ENCODE data around the gene PLXNB1. TPM values are rescaled to one million over a fixed set of nuclear protein-coding genes. Genes with fewer than 3 reads are reported as not detected.

Gene PLXNB1
- total RNA-seq, 1 experiment from 2014 or later, result 4.0 TPM

- H3K36me3 ChIP-seq, result no peaks in the 10 kb centered on the region
- no peak overlapping the region for H3K27ac ChIP-seq
- no peaks in the 10 kb centered on the region for H3K4me1 ChIP-seq (replicated peaks)
- DNase-seq (ENCODE audit: low read depth in 1 of 2, low spot score in 2 of 2), result no peak
- H3K27me3 ChIP-seq (replicated peaks), result no peaks in the 10 kb centered on the region
- H3K4me3 ChIP-seq, result no peak overlapping the region
- H3K9me3 ChIP-seq (replicated peaks), result no peaks in the 10 kb centered on the region
Observed at GRCh38 chr3:48414376-48415250, 15.3 kb downstream of the PLXNB1 start.

GRCh38 chr3:48413611-48414010 lies 16.3 kb downstream of the PLXNB1 start:
- Histone ChIP-seq H3K27ac (no peak overlapping the region), H3K27me3 (replicated peaks) (no peaks in the 10 kb centered on the region), H3K36me3 (no peaks in the 10 kb centered on the region)

DNA sequence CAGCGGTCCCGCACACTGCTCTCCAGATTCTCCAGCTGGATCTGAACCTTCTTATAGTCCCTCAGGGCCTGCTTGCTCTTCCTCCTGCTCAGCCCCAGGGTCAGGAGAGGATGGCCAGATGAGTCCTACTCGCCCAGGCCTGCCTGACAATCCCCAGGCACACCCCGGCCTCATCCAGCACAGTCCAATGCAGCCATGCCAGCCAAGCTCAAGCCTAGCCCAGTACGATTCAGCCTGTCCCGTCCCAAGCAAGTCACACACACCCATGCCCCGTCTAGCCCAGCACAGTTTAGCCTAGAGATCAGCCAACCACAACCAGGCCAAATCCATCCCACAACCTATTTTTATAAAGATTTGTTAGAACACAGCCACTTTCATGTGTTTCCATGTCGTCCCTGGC lies 16.8 kb downstream of the PLXNB1 start:
- Histone ChIP-seq H3K27ac (no peak overlapping the region), H3K36me3 (no peaks in the 10 kb centered on the region), H3K4me1 (replicated peaks) (no peaks in the 10 kb centered on the region), H3K4me3 (no peak overlapping the region), H3K9me3 (replicated peaks) (no peaks in the 10 kb centered on the region), H3K27me3 (replicated peaks) (no peaks in the 10 kb centered on the region)
- no peak for DNase-seq (ENCODE audit: low read depth in 1 of 2, low spot score in 2 of 2)

More at GRCh38 chr3:48413611-48414010, 16.3 kb downstream of the PLXNB1 start:
- no peak overlapping the region for H3K4me3 ChIP-seq
- no peaks in the 10 kb centered on the region for H3K4me1 ChIP-seq (replicated peaks)
- H3K9me3 ChIP-seq (replicated peaks), result no peaks in the 10 kb centered on the region
- DNase-seq (ENCODE audit: low read depth in 1 of 2, low spot score in 2 of 2), result no peak

GRCh38 chr3:48412375-48413001 lies 17.4 kb downstream of the PLXNB1 start:
- H3K36me3 ChIP-seq, result no peaks in the 10 kb centered on the region
- no peak overlapping the region for H3K4me3 ChIP-seq
- H3K9me3 ChIP-seq (replicated peaks), result no peaks in the 10 kb centered on the region
- DNase-seq (ENCODE audit: low read depth in 1 of 2, low spot score in 2 of 2), result no peak
- H3K27ac ChIP-seq, result no peak overlapping the region
- no peaks in the 10 kb centered on the region for H3K4me1 ChIP-seq (replicated peaks)
- H3K27me3 ChIP-seq (replicated peaks), result no peaks in the 10 kb centered on the region

- H3K9me3 ChIP-seq (replicated peaks), result no peaks in the 10 kb centered on the region
- no peak overlapping the region for H3K4me3 ChIP-seq
- no peaks in the 10 kb centered on the region for H3K4me1 ChIP-seq (replicated peaks)
- no peak overlapping the region for H3K27ac ChIP-seq
- DNase-seq (ENCODE audit: low read depth in 1 of 2, low spot score in 2 of 2), result no peak
- no peaks in the 10 kb centered on the region for H3K27me3 ChIP-seq (replicated peaks)
- H3K36me3 ChIP-seq, result no peaks in the 10 kb centered on the region
Observed at GRCh38 chr3:48411606-48412374, 18.1 kb downstream of the PLXNB1 start.

- H3K36me3 ChIP-seq, result no peaks in the 10 kb centered on the region
Observed at GRCh38 chr3:48411041-48411588, 18.8 kb downstream of the PLXNB1 start.

DNA sequence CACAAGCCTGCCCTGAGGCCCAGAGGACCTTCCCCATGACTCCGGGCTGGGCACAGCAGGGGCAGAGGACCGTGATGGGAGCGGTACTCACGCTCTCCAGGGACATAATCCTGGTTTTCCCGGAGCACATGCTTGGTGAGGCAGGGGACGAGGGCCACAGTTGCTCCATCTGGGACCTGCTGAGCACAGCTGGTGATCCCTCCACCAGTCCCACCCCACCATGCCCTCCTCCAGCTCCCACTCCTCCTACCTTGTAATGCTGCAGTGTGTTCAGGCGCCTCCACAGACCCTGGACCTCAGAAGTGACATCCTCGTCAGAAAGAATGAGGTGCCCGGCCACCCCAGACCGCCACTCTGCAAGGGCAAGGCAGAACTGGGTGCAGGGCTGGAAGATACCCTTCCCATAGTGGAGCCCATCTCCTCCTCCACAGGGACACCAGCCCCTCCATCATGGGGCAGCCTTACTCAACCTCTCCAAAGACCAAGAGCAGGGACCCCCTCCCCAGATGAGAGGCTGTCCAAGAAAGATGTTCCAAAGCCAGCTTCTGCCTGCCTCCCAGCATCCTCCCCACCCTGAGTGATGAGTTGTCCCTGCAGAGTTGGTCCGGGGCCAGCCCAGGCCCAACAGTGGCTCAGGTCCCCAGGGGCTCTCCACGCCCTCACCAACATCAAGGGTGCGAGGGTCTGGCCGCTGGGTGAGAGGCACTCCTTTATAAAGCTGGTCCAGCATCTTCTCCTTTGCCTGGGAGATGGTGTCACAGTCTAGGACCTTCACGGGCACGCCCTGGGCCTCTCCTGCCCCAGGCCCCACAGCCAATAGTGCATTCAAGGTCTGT lies 19.5 kb downstream of the PLXNB1 start:
- peak in 1 of 2 experiments; percentile 28 for DNase-seq (ENCODE audit: low read depth in 1 of 2, low spot score in 2 of 2)
- no peaks in the 10 kb centered on the region for H3K4me1 ChIP-seq (replicated peaks)
- H3K27ac ChIP-seq, result no peak overlapping the region
- no peaks in the 10 kb centered on the region for H3K9me3 ChIP-seq (replicated peaks)
- no peaks in the 10 kb centered on the region for H3K36me3 ChIP-seq
- H3K4me3 ChIP-seq, result no peak overlapping the region
- H3K27me3 ChIP-seq (replicated peaks), result no peaks in the 10 kb centered on the region

More at GRCh38 chr3:48411041-48411588, 18.8 kb downstream of the PLXNB1 start:
- Histone ChIP-seq H3K27ac (no peak overlapping the region), H3K27me3 (replicated peaks) (no peaks in the 10 kb centered on the region), H3K4me1 (replicated peaks) (no peaks in the 10 kb centered on the region), H3K4me3 (no peak overlapping the region), H3K9me3 (replicated peaks) (no peaks in the 10 kb centered on the region)
- DNase-seq (ENCODE audit: low read depth in 1 of 2, low spot score in 2 of 2), result no peak

- Histone ChIP-seq H3K4me3 (no peak overlapping the region), H3K36me3 (no peaks in the 10 kb centered on the region), H3K27ac (no peak overlapping the region), H3K27me3 (replicated peaks) (no peaks in the 10 kb centered on the region), H3K4me1 (replicated peaks) (no peaks in the 10 kb centered on the region), H3K9me3 (replicated peaks) (no peaks in the 10 kb centered on the region)
- DNase-seq (ENCODE audit: low read depth in 1 of 2, low spot score in 2 of 2), result peak in 1 of 2 experiments; percentile 31
Observed at GRCh38 chr3:48409291-48410201, 20.3 kb downstream of the PLXNB1 start.

DNA sequence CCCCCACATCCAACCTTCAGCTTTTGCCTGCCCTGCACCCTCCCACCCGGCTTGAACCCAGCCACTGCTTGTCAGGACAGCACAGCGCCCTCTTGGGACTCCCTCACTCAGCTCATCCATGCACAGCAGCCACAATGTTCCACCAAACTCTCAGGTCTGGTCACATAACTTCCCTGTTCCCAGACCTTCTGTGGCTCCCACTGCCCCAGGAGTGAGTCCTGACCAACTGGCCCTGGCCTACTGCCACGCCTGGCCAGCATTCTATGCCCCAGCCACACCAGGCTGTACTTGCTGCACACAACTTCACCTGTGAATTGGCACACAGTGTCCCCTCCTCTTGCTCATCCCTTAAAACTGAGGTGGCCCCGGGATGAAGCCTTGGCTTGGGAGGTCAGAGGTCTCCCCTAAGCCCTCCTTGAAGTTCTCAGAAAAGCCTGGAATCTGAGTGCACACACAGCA lies 21.0 kb downstream of the PLXNB1 start:
- H3K9me3 ChIP-seq (replicated peaks), result no peaks in the 10 kb centered on the region
- peak in 1 of 2 experiments; percentile 32 for DNase-seq (ENCODE audit: low read depth in 1 of 2, low spot score in 2 of 2)
- no peak overlapping the region for H3K4me3 ChIP-seq
- no peaks in the 10 kb centered on the region for H3K27me3 ChIP-seq (replicated peaks)
- no peak overlapping the region for H3K27ac ChIP-seq
- H3K4me1 ChIP-seq (replicated peaks), result no peaks in the 10 kb centered on the region
- H3K36me3 ChIP-seq, result no peaks in the 10 kb centered on the region

- Histone ChIP-seq H3K9me3 (replicated peaks) (no peaks in the 10 kb centered on the region), H3K27me3 (replicated peaks) (no peaks in the 10 kb centered on the region), H3K27ac (no peak overlapping the region), H3K36me3 (no peaks in the 10 kb centered on the region), H3K4me1 (replicated peaks) (0 out of 2 replicates have a peak, but pooled peaks cover 1% of the 10 kb centered on the region), H3K4me3 (no peak overlapping the region)
- DNase-seq (ENCODE audit: low read depth in 1 of 2, low spot score in 2 of 2), result peak in 1 of 2 experiments; percentile 36
Observed at GRCh38 chr3:48407542-48408099, 22.3 kb downstream of the PLXNB1 start.

DNA sequence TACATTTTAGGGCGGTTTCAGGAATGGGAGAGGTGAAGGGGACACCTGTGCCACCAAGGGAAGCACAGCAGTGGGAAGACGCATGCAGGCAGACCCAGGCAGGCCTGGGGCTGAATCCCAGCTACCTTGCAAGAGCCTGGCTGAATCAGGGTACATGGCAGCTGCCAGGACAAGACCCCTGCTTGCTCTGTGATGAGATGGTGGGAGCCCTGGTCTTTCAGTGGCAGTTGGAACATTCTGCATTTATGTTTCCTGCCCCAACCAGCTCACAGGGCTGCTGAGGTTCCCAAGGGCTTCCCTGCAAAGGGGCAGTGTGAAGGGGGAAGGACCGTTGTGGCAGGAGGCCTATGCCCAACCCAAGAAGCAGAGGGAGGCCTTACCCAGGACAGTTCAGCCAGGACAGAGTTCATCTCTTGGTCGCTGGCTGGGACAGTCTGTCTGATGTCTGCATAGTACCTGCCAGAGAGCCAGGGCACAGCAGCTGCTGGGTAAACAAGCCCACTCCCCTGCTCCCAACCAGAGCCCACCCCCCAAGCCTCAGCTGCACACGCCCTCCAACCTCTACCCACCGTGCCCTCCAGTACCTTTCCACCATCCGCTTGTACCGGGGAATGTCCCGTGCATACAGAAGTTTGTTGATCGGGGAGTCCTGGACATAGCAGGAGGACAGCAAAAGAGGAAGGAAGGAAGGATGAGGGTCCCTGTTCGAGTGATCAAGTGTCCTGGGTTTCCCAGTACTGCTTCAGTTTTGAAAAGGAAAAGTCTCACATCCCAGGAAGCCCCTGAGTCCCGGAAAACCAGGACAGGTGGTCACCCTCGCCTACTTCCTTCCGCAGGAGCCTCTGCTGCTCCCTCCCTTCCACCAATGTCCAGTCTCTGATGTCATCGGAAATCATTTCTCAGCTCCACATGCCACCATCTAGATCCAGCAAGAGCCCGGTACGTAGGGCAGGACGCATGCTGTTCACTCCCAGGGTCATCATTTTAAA lies 23.1 kb downstream of the PLXNB1 start:
- DNase-seq (ENCODE audit: low read depth in 1 of 2, low spot score in 2 of 2), result peak in 1 of 2 experiments; percentile 32
- H3K36me3 ChIP-seq, result no peaks in the 10 kb centered on the region
- H3K27ac ChIP-seq, result no peak overlapping the region
- peaks cover 10% of the 10 kb centered on the region for H3K4me1 ChIP-seq (replicated peaks)
- H3K9me3 ChIP-seq (replicated peaks), result no peaks in the 10 kb centered on the region
- H3K4me3 ChIP-seq, result no peak overlapping the region
- H3K27me3 ChIP-seq (replicated peaks), result no peaks in the 10 kb centered on the region
